ENCODE measurements around the gene PDCL3. TPM values are rescaled to one million over a fixed set of nuclear protein-coding genes. Genes with fewer than 3 reads are reported as not detected.

PDCL3 gene
- total RNA-seq, 2 experiments from 2014 or later = 39.6 to 40.4 TPM

- H3K27ac Mint-ChIP-seq = peak overlapping the region; percentile 73
- POLR2A ChIA-PET = interaction anchor here (1.5 kb wide), 1 partner anchor 12 kb away, joined by 10 read pairs; no protein-coding TSS in a partner anchor
These were observed 6.2 kb downstream of the PDCL3 start for GRCh38 chr2:100568989-100569388.

GRCh38 chr2:100571668-100572067 lies 8.9 kb downstream of the PDCL3 start:
- Mint-ChIP-seq H3K4me1 (peaks cover 27% of the 10 kb centered on the region), H3K4me3 (no peak overlapping the region), H3K36me3 (ENCODE audit: low read depth) (peaks cover 61% of the 10 kb centered on the region), H3K27me3 (no peaks in the 10 kb centered on the region), H3K9me3 (no peaks in the 10 kb centered on the region), H3K27ac (no peak overlapping the region)
- ChIA-PET POLR2A (interaction anchor here (2.2 to 3.0 kb wide), 2 partner anchors 9 kb away, joined by 9 to 13 read pairs; partner anchors contain the start of gene PDCL3), CTCF (interaction anchor here (1.7 kb wide), 1 partner anchor 8 kb away, joined by 7 read pairs; the partner anchor contains the start of gene PDCL3)
- no peak for DNase-seq

More at GRCh38 chr2:100568989-100569388, 6.2 kb downstream of the PDCL3 start:
- DNase-seq = no peak
- Mint-ChIP-seq H3K27me3 (no peaks in the 10 kb centered on the region), H3K9me3 (no peaks in the 10 kb centered on the region), H3K36me3 (ENCODE audit: low read depth) (peaks cover 55% of the 10 kb centered on the region), H3K4me3 (no peak overlapping the region), H3K4me1 (peaks cover 45% of the 10 kb centered on the region)
- CTCF ChIA-PET = interaction anchor here (1.2 to 2.3 kb wide), 2 partner anchors 9 to 12 kb away, joined by 5 to 17 read pairs; no protein-coding TSS in a partner anchor

GRCh38 chr2:100577777-100578176 lies 15.0 kb downstream of the PDCL3 start:
- peaks cover 2% of the 10 kb centered on the region for H3K27me3 Mint-ChIP-seq
- no peak overlapping the region for H3K27ac Mint-ChIP-seq
- H3K36me3 Mint-ChIP-seq (ENCODE audit: low read depth) = peaks cover 34% of the 10 kb centered on the region
- H3K4me1 Mint-ChIP-seq = peaks cover 27% of the 10 kb centered on the region
- H3K9me3 Mint-ChIP-seq = no peaks in the 10 kb centered on the region
- ChIA-PET POLR2A (interaction anchor here (8.2 kb wide), 1 partner anchor 14 kb away, joined by 105 read pairs; the partner anchor contains the start of gene PDCL3), CTCF (interaction anchor here (1.2 to 1.4 kb wide), 2 partner anchors 9 to 15 kb away, joined by 4 to 5 read pairs; partner anchors contain the start of gene PDCL3)
- H3K4me3 Mint-ChIP-seq = no peak overlapping the region
- no peak for DNase-seq

GRCh38 chr2:100580367-100581276 lies 17.8 kb downstream of the PDCL3 start:
- ChIA-PET CTCF (interaction anchor here (0.7 to 2.5 kb wide), 11 partner anchors 10 to 39 kb away, joined by 3 to 17 read pairs (median 4); partner anchors contain the start of gene PDCL3), POLR2A (interaction anchor here (0.9 to 8.2 kb wide), 8 partner anchors 9 to 63 kb away, joined by 3 to 105 read pairs (median 4); partner anchors contain the start of gene PDCL3)
- Mint-ChIP-seq H3K27ac (peak overlapping the region; percentile 92), H3K9me3 (no peaks in the 10 kb centered on the region), H3K27me3 (peaks cover 2% of the 10 kb centered on the region), H3K36me3 (ENCODE audit: low read depth) (peaks cover 16% of the 10 kb centered on the region), H3K4me3 (peak overlapping the region; percentile 63), H3K4me1 (peaks cover 47% of the 10 kb centered on the region)
- peak; percentile 68 for DNase-seq

GRCh38 chr2:100581277-100581612 lies 18.5 kb downstream of the PDCL3 start:
- H3K27ac Mint-ChIP-seq = peak overlapping the region; percentile 92
- peaks cover 53% of the 10 kb centered on the region for H3K4me1 Mint-ChIP-seq

GRCh38 chr2:100584816-100585215 lies 22.0 kb downstream of the PDCL3 start:
- H3K4me1 Mint-ChIP-seq = peaks cover 75% of the 10 kb centered on the region
- CTCF ChIA-PET = interaction anchor here (1.0 kb wide), 1 partner anchor 23 kb away, joined by 3 read pairs; no protein-coding TSS in a partner anchor
- no peak for DNase-seq
- POLR2A ChIA-PET = interaction anchor here (8.2 kb wide), 1 partner anchor 21 kb away, joined by 105 read pairs; the partner anchor contains the start of gene PDCL3
- peaks cover 4% of the 10 kb centered on the region for H3K27me3 Mint-ChIP-seq
- peak overlapping the region; percentile 27 for H3K27ac Mint-ChIP-seq
- H3K36me3 Mint-ChIP-seq (ENCODE audit: low read depth) = peaks cover 2% of the 10 kb centered on the region
- no peak overlapping the region for H3K4me3 Mint-ChIP-seq
- H3K9me3 Mint-ChIP-seq = no peaks in the 10 kb centered on the region

More at GRCh38 chr2:100581277-100581612, 18.5 kb downstream of the PDCL3 start:
- CTCF ChIA-PET = interaction anchor here (0.7 to 2.5 kb wide), 9 partner anchors 10 to 150 kb away, joined by 3 to 17 read pairs (median 4); partner anchors contain the start of gene PDCL3
- Mint-ChIP-seq H3K36me3 (ENCODE audit: low read depth) (peaks cover 12% of the 10 kb centered on the region), H3K4me3 (peak overlapping the region; percentile 63), H3K27me3 (peaks cover 2% of the 10 kb centered on the region), H3K9me3 (no peaks in the 10 kb centered on the region)
- no peak for DNase-seq
- POLR2A ChIA-PET = interaction anchor here (0.9 to 8.2 kb wide), 7 partner anchors 10 to 63 kb away, joined by 3 to 105 read pairs (median 5); partner anchors contain the start of gene PDCL3

GRCh38 chr2:100588071-100588786 lies 25.4 kb downstream of the PDCL3 start:
- Mint-ChIP-seq H3K4me1 (peaks cover 62% of the 10 kb centered on the region), H3K4me3 (peak overlapping the region; percentile 25), H3K27me3 (peaks cover 11% of the 10 kb centered on the region), H3K9me3 (no peaks in the 10 kb centered on the region), H3K27ac (peak overlapping the region; percentile 69), H3K36me3 (ENCODE audit: low read depth) (no peaks in the 10 kb centered on the region)
- CTCF ChIA-PET = interaction anchor here (0.8 to 1.2 kb wide), 3 partner anchors 18 to 25 kb away, joined by 3 read pairs; partner anchors contain the start of gene PDCL3
- DNase-seq = peak; percentile 35
- POLR2A ChIA-PET = interaction anchor here (2.3 to 3.2 kb wide), 2 partner anchors 24 to 414 kb away, joined by 7 to 30 read pairs; partner anchors contain the start of genes PDCL3 and RPL31

GRCh38 chr2:100589527-100589926 lies 26.7 kb downstream of the PDCL3 start:
- DNase-seq = no peak
- Mint-ChIP-seq H3K36me3 (ENCODE audit: low read depth) (no peaks in the 10 kb centered on the region), H3K9me3 (no peaks in the 10 kb centered on the region), H3K4me3 (no peak overlapping the region), H3K27me3 (peaks cover 11% of the 10 kb centered on the region), H3K27ac (peak overlapping the region; percentile 41), H3K4me1 (peaks cover 57% of the 10 kb centered on the region)
- POLR2A ChIA-PET = no interaction called here
- CTCF ChIA-PET = no interaction called here

- no peak for DNase-seq
- H3K27ac Mint-ChIP-seq = no peak overlapping the region
- peaks cover 13% of the 10 kb centered on the region for H3K27me3 Mint-ChIP-seq
- no peaks in the 10 kb centered on the region for H3K9me3 Mint-ChIP-seq
- H3K4me1 Mint-ChIP-seq = peaks cover 42% of the 10 kb centered on the region
- no peak overlapping the region for H3K4me3 Mint-ChIP-seq
- CTCF ChIA-PET = interaction anchor here (4.2 kb wide), 1 partner anchor 16 kb away, joined by 34 read pairs; no protein-coding TSS in a partner anchor
- POLR2A ChIA-PET = no interaction called here
- H3K36me3 Mint-ChIP-seq (ENCODE audit: low read depth) = no peaks in the 10 kb centered on the region
These were observed 29.4 kb downstream of the PDCL3 start for GRCh38 chr2:100592226-100592625.

GRCh38 chr2:100596465-100596864 lies 33.7 kb downstream of the PDCL3 start:
- H3K9me3 Mint-ChIP-seq = no peaks in the 10 kb centered on the region
- no peaks in the 10 kb centered on the region for H3K36me3 Mint-ChIP-seq (ENCODE audit: low read depth)
- H3K27me3 Mint-ChIP-seq = peaks cover 6% of the 10 kb centered on the region
- ChIA-PET CTCF (interaction anchor here (0.7 to 1.5 kb wide), 4 partner anchors 46 to 1077 kb away, joined by 3 to 4 read pairs (median 4); no protein-coding TSS in a partner anchor), POLR2A (no interaction called here)
- H3K27ac Mint-ChIP-seq = no peak overlapping the region
- no peak overlapping the region for H3K4me3 Mint-ChIP-seq
- DNase-seq = no peak
- H3K4me1 Mint-ChIP-seq = peaks cover 14% of the 10 kb centered on the region

- Mint-ChIP-seq H3K27me3 (peaks cover 6% of the 10 kb centered on the region), H3K9me3 (no peaks in the 10 kb centered on the region), H3K4me3 (no peak overlapping the region), H3K27ac (no peak overlapping the region), H3K36me3 (ENCODE audit: low read depth) (no peaks in the 10 kb centered on the region), H3K4me1 (peaks cover 12% of the 10 kb centered on the region)
- ChIA-PET POLR2A (no interaction called here), CTCF (no interaction called here)
- DNase-seq = no peak
These were observed 36.8 kb downstream of the PDCL3 start for GRCh38 chr2:100599566-100599965.

- no peak overlapping the region for H3K4me3 Mint-ChIP-seq
- ChIA-PET CTCF (no interaction called here), POLR2A (interaction anchor here (1.1 kb wide), 1 partner anchor 398 kb away, joined by 3 read pairs; no protein-coding TSS in a partner anchor)
These were observed 38.9 kb downstream of the PDCL3 start for GRCh38 chr2:100601661-100602060.

More at GRCh38 chr2:100601661-100602060, 38.9 kb downstream of the PDCL3 start:
- Mint-ChIP-seq H3K36me3 (ENCODE audit: low read depth) (no peaks in the 10 kb centered on the region), H3K27me3 (peaks cover 5% of the 10 kb centered on the region), H3K4me1 (peaks cover 4% of the 10 kb centered on the region), H3K9me3 (no peaks in the 10 kb centered on the region), H3K27ac (no peak overlapping the region)
- DNase-seq = no peak
